Measurements from ENCODE around the gene TLCD5.

The TLCD5 gene

GRCh38 chr11:120334894-120335462 is 9.9 kb downstream of the TLCD5 start:
- DNase-seq (ENCODE audit: low read depth), result peak; percentile 77
- peak overlapping the region; percentile 60 for H3K4me3 ChIP-seq (ENCODE audit: control insufficient read depth, low read depth, low read length)
- peak; percentile 64 for TF ChIP-seq CTCF (IDR thresholded peaks at IDR 0.05; ENCODE audit: control insufficient read depth, insufficient read depth, low read depth, low read length, missing control alignments)

GRCh38 chr11:120335556-120335907 is 10.4 kb downstream of the TLCD5 start:
- TF ChIP-seq CTCF (IDR thresholded peaks at IDR 0.05; ENCODE audit: control insufficient read depth, insufficient read depth, low read depth, low read length, missing control alignments), result no peak
- H3K4me3 ChIP-seq (ENCODE audit: control insufficient read depth, low read depth, low read length), result peak overlapping the region; percentile 60
- DNase-seq (ENCODE audit: low read depth), result no peak

- TF ChIP-seq CTCF (IDR thresholded peaks at IDR 0.05; ENCODE audit: control insufficient read depth, insufficient read depth, low read depth, low read length, missing control alignments), result peak; percentile 51
- DNase-seq (ENCODE audit: low read depth), result peak; percentile 93
- H3K4me3 ChIP-seq (ENCODE audit: control insufficient read depth, low read depth, low read length), result peak within 1 kb of the TSS; percentile 93
Measured at GRCh38 chr11:120335908-120336640, 11.0 kb downstream of the TLCD5 start, which contains the start of gene ARHGEF12. TSS of gene ARHGEF12 (plus strand) at chr11:120336413. CDS start at chr11:120337244, 831 bp downstream.

GRCh38 chr11:120336641-120337354 is 11.7 kb downstream of the TLCD5 start:
- peak overlapping the region; percentile 93 for H3K4me3 ChIP-seq (ENCODE audit: control insufficient read depth, low read depth, low read length)
- no peak for DNase-seq (ENCODE audit: low read depth)
- TF ChIP-seq CTCF (IDR thresholded peaks at IDR 0.05; ENCODE audit: control insufficient read depth, insufficient read depth, low read depth, low read length, missing control alignments), result no peak

- TF ChIP-seq CTCF (IDR thresholded peaks at IDR 0.05; ENCODE audit: control insufficient read depth, insufficient read depth, low read depth, low read length, missing control alignments), result no peak
- DNase-seq (ENCODE audit: low read depth), result no peak
- peak overlapping the region; percentile 93 for H3K4me3 ChIP-seq (ENCODE audit: control insufficient read depth, low read depth, low read length)
Measured at GRCh38 chr11:120337355-120338106, 12.4 kb downstream of the TLCD5 start.

Measured in AG09309 (cell line).